GM19468 (cell line): ENCODE data around the gene DPP3.
A peak's percentile ranks its signal among the peaks of the same experiment; 100 is the strongest.
"Not testable (repeated sequence)": the region's sequence is repeated elsewhere in the genome, so short reads cannot be mapped to it uniquely, and the experiment has no call there.

Experiments used
- ATAC-seq: cut with Tn5 transposase; IDR thresholded peaks from one replicate; pipeline ENCODE4 v1.9.1; 2021; ENCODE audit warnings: mild to moderate bottlenecking, moderate library complexity, moderate number of reproducible peaks; ENCODE audit not compliant: unreplicated experiment; ENCODE audit errors: extremely low read depth

DPP3 gene, protein sequence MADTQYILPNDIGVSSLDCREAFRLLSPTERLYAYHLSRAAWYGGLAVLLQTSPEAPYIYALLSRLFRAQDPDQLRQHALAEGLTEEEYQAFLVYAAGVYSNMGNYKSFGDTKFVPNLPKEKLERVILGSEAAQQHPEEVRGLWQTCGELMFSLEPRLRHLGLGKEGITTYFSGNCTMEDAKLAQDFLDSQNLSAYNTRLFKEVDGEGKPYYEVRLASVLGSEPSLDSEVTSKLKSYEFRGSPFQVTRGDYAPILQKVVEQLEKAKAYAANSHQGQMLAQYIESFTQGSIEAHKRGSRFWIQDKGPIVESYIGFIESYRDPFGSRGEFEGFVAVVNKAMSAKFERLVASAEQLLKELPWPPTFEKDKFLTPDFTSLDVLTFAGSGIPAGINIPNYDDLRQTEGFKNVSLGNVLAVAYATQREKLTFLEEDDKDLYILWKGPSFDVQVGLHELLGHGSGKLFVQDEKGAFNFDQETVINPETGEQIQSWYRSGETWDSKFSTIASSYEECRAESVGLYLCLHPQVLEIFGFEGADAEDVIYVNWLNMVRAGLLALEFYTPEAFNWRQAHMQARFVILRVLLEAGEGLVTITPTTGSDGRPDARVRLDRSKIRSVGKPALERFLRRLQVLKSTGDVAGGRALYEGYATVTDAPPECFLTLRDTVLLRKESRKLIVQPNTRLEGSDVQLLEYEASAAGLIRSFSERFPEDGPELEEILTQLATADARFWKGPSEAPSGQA

GRCh38 chr11:66480117-66480938 lies at the start of gene DPP3:
DPP3 (plus strand) TSS chr11:66480434; CDS start chr11:66482201, 1,767 bp downstream.
- ATAC-seq: peak; percentile 76

GRCh38 chr11:66431287-66431686 lies 48.9 kb upstream of the DPP3 start:
- ATAC-seq: not testable (repeated sequence)

DNA sequence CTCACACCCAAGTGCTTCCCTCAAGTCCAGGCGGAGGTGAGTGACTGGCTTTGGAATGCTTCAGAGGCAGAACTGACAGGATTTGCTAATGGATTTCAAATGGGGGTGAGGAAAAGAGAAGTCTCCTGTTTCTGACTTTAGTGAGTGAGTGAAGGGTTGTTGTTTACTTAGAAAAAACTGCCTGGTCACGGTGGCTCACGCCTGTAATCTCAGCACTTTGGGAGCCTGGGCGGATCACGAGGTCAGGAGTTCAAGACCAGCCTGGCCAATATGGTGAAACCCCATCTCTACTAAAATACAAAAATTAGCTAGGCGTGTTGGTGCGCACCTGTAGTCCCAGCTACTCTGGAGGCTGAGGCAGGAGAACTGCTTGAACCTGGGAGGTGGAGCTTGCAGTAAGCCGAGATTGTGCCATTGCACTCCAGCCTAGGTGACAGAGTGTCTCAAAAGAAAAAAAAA lies 48.3 kb upstream of the DPP3 start:
- not testable (repeated sequence) for ATAC-seq

- no peak for ATAC-seq
Observed at GRCh38 chr11:66432597-66432996, 47.6 kb upstream of the DPP3 start.

DNA sequence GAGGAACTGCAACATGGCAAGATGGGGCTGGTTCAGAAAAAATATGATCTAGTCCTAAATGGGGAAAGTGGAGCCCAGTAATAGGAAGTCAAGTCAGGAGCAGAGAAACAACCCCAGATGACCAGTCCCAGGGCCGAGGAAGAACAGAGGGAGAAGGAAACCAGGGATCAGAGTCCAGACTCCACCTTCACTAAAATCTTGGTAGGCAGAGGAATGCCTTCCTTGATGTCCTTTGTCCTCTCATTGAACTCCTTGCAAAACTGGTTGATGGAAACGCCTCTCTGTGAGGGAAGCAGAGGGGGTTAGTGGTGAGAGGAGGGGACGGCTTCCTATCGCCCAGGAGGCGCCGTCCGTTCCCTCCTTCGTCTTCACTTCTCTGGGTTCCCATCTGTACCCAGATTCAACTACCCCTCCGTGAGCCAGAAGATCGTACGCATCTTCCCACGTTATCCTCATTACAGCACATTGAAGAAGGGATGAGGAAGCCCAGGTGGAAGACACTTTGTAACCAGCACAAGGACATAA lies 42.2 kb upstream of the DPP3 start:
- no peak for ATAC-seq

GRCh38 chr11:66438504-66439466 lies 41.4 kb upstream of the DPP3 start, which contains the start of gene MRPL11:
MRPL11 (minus strand) TSS chr11:66438848; CDS start chr11:66438754, 94 bp downstream.
- peak; percentile 52 for ATAC-seq

- not testable (repeated sequence) for ATAC-seq
Observed at GRCh38 chr11:66440101-66440939, 39.9 kb upstream of the DPP3 start.

DNA sequence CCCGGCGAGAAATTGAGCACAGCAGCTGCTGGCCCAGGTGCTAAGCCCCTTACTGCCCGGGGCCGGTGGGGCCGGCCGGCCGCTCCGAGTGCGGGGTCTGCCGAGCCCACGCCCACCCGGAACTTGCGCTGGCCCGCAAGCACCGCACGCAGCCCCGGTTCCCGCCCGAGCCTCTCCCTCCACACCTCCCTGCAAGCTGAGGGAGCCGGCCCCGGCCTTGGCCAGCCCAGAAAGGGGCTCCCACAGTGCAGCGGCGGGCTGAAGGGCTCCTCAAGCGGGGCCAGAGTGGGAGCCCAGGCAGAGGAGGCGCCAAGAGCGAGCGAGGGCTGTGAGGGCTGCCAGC lies 39.3 kb upstream of the DPP3 start:
- ATAC-seq: not testable (repeated sequence)

DNA sequence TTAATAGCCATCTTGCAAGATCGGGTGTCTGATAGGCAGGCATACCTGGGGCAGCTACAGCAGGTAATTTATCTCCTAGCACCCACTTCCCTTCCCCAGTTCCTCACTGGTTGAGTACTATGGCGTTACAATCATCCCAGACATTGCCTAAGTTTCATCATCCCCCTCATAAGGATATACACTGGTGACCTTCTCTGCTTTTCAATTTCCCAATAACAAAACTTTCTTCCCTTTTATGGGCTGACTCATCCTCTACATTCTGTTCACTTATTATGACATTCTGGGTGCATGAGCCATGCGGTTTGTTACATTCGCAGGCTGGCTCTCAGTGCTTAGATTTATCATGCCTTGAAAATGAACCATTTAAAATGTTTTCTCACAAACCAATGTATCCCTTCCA lies 36.6 kb upstream of the DPP3 start:
- ATAC-seq: no peak

- no peak for ATAC-seq
Observed at GRCh38 chr11:66447012-66447411, 33.2 kb upstream of the DPP3 start.

- ATAC-seq: no peak
Observed at GRCh38 chr11:66448523-66448922, 31.7 kb upstream of the DPP3 start.

GRCh38 chr11:66450560-66450959 lies 29.7 kb upstream of the DPP3 start:
- ATAC-seq: no peak

- no peak for ATAC-seq
Observed at GRCh38 chr11:66451663-66452062, 28.6 kb upstream of the DPP3 start.

DNA sequence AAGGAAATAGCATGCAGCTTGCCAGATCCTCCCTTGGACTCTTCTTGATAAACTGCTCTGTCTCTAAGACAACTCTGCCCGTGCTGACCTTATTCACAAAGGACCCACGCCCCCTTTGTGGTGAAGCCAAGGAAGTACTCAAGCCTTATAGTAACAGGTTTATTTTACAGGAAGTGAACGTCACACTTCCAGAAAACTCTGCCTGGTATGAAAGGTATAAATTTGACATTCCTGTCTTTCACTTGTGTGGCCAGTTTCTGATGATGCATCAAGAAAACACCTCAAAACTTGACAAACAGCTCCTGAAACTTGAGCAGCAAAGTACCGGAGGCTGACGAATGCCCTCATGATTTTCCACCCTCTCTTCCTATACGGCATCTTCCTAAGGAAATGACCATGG lies 26.0 kb upstream of the DPP3 start:
- no peak for ATAC-seq

DNA sequence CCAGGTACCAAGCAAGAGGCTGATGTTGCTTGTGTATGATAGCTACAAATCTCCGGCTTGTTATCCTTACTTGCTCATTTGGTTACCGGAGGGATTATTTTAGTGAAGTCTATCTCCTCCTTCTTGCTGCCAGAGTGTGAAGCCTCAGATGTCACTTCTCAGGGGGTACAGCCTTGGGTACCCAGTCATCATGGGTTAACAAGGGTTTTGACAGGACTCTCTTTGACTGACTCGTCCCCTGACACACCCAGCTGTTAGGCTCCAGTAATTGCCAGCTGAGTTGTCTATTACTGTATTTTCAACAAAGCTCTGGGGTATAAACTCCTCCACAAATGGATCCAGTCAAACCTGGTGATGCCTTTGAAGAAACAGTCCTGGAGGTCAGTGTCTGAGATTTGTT lies 25.4 kb upstream of the DPP3 start:
- no peak for ATAC-seq

DNA sequence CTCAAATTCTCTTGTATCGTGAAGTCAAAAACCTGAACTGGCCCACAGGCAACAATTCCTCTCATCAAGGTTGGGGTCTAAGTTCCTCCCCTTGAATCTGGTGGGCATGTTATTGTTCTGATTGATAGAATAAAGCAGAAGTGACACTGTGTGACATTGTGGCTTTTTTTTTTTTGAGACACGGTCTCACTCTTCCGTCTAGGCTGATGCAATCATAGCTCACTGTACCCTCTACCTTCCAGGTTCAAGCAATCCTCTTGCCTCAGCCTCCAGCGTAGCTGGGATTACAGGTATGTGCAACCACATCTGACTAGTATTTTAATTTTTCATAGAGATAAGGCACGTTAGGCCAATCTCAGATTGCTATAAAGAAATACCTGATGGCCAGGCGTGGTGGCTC lies 22.4 kb upstream of the DPP3 start:
- ATAC-seq: no peak

DNA sequence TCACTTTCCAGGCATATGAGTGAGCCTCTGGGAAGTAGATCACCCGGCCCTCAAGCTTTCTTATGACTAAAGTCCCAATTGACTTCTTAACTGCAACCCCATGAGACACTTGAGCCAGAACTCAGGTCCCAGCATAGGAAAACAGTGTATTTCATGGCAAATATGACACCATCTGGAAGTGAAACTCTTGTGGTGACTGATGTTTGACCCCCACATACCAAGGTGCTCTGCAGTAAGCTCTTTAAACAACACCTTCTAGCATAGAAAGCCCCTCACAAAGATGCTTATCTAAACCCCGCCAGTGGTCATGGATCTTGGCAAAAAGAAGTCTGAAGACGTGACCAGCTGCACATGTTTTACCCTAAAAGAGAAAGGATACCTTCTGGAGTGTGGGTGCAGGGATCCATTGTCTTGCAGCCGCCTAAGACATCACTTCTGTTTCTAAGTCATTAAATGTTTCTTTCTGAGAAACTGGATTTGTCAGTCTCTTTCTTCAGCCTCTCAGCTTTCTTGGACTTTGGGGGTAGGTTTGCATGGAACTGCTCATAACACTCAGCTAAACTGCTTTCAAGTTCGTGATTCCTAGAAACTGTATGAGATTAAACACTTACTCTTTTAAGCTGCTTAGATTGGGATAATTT lies 21.0 kb upstream of the DPP3 start:
- ATAC-seq: no peak

- ATAC-seq: no peak
Observed at GRCh38 chr11:66462010-66462409, 18.2 kb upstream of the DPP3 start.
